Lung (tissue), 12 donors: Measurements from ENCODE around the gene RRP1. TPM values are rescaled to one million over a fixed set of nuclear protein-coding genes. Genes with fewer than 3 reads are reported as not detected.

Experiments
- ATAC-seq: fragments of 200-7000 bp; cut with Tn5 transposase; one replicate; pipeline ENCODE4 v1.9.1; 2020; ENCODE audit warnings: moderate number of reproducible peaks; ENCODE audit not compliant: insufficient read depth, low FRiP score
- DNase-seq, 3 donors: peaks; one replicate each; pipeline ENCODE4 v3.0.0-alpha.2; 2013 to 2017
- H3K27ac ChIP-seq, 2 donors: one replicate each; pipeline ENCODE4 v1.5.1; 2013; ENCODE audit warnings: mild to moderate bottlenecking in 2 of 2, moderate library complexity in 2 of 2, control low read depth in 1 of 2, inconsistent platforms in 1 of 2, low read depth in 1 of 2, low read length in 1 of 2
- H3K27me3 ChIP-seq, 3 donors: one replicate each; pipeline ENCODE4 v1.5.1; 2013; ENCODE audit warnings: low read length in 2 of 3; ENCODE audit not compliant: control insufficient read depth in 3 of 3, insufficient read depth in 3 of 3
- H3K36me3 ChIP-seq, 4 donors: one replicate each; pipeline ENCODE4 v1.5.1; 2013; ENCODE audit warnings: low read length in 4 of 4, mild to moderate bottlenecking in 1 of 4, moderate library complexity in 1 of 4; ENCODE audit not compliant: control insufficient read depth in 4 of 4, insufficient read depth in 4 of 4
- H3K4me1 ChIP-seq, 5 donors: one replicate each; pipeline ENCODE4 v1.5.1; 2013; ENCODE audit warnings: low read length in 5 of 5, mild to moderate bottlenecking in 2 of 5, moderate library complexity in 1 of 5; ENCODE audit not compliant: control insufficient read depth in 5 of 5, insufficient read depth in 5 of 5
- H3K4me3 ChIP-seq: one replicate; pipeline ENCODE4 v1.5.1; 2013; ENCODE audit warnings: mild to moderate bottlenecking, control low read depth, moderate library complexity
- H3K9ac ChIP-seq, 2 donors: one replicate each; pipeline ENCODE4 v1.5.1; 2013; ENCODE audit warnings: low read length in 2 of 2, control low read depth in 1 of 2; ENCODE audit not compliant: insufficient read depth in 1 of 2
- H3K9me3 ChIP-seq, 4 donors: one replicate each; pipeline ENCODE4 v1.5.1; 2013; ENCODE audit warnings: low read length in 3 of 4, mild to moderate bottlenecking in 1 of 4, moderate library complexity in 1 of 4; ENCODE audit not compliant: control insufficient read depth in 4 of 4, insufficient read depth in 3 of 4
- CTCF ChIP-seq: IDR thresholded peaks from 2 replicates; pipeline ENCODE4 v1.5.1; 2012; ENCODE audit warnings: mild to moderate bottlenecking; ENCODE audit errors: control extremely low read depth, extremely low read depth
- WGBS, 2 donors: extraction: QIAGEN DNeasy Blood & Tissue Kit; methylation state at CpG; one replicate each; pipeline ENCODE4 v1.1.7; 2013; 5-methylcytosine and 5-hydroxymethylcytosine counted together
- polyA plus RNA-seq, 2 donors: library from polyadenylated mRNA; stranded (reverse); fragments of 200-250 nt; gene quantifications; one replicate each; pipeline ENCODE4 v1.2.1, GENCODE V29; 2013
- total RNA-seq, 2 donors: library from RNA; depleted of rRNA in 1 of 2; stranded (reverse); fragments of >200 nt in 1 of 2; gene quantifications; one replicate each; pipeline ENCODE4 v1.2.1, GENCODE V29; 2014 to 2021
- donor health status: control.
- donor health status: control.
- donor health status: Bipolar disorder and iron deficiency.
- donor health status: healthy.
- donor health status: DM: yes; HTN: yes; CAD: no.

RRP1 gene
- total and polyA plus RNA-seq, 4 donors = 15.8 to 26.7 (median 19.5) TPM

- DNase-seq = no peak
- Histone ChIP-seq H3K27me3 (no peaks in the 10 kb centered on the region), H3K27ac (no peak overlapping the region), H3K36me3 (peaks cover 0 to 39% (median 7%) of the 10 kb centered on the region in 4 donors), H3K4me3 (no peak overlapping the region), H3K4me1 (peaks cover 0 to 4% (median 0%) of the 10 kb centered on the region in 5 donors), H3K9ac (no peak overlapping the region), H3K9me3 (no peaks in the 10 kb centered on the region)
- 88% methylated on average over 21 of the region's 21 CpGs for WGBS, 2 donors
- no peak for TF ChIP-seq CTCF
- no peak for ATAC-seq
Measured at GRCh38 chr21:43806017-43806710, 16.8 kb downstream of the RRP1 start.

- no peak overlapping the region for H3K4me3 ChIP-seq
- no peaks in the 10 kb centered on the region for H3K9me3 ChIP-seq
Measured at GRCh38 chr21:43808367-43808766, 19.0 kb downstream of the RRP1 start.

GRCh38 chr21:43808832-43809251 is 19.5 kb downstream of the RRP1 start:
- H3K4me1 ChIP-seq = peaks cover 0 to 14% (median 6%) of the 10 kb centered on the region in 5 donors
- DNase-seq (no peak), ATAC-seq (no peak)
- H3K9me3 ChIP-seq = no peaks in the 10 kb centered on the region
- H3K27ac ChIP-seq = no peak overlapping the region
- WGBS, 2 donors = 87 to 90% methylated on average over 22 of the region's 22 CpGs
- no peak overlapping the region for H3K4me3 ChIP-seq
- no peak overlapping the region for H3K9ac ChIP-seq
- peaks cover 0 to 13% (median 3%) of the 10 kb centered on the region in 4 donors for H3K36me3 ChIP-seq
- TF ChIP-seq CTCF = no peak
- H3K27me3 ChIP-seq = no peaks in the 10 kb centered on the region

More at GRCh38 chr21:43808367-43808766, 19.0 kb downstream of the RRP1 start:
- Histone ChIP-seq H3K27ac (no peak overlapping the region), H3K36me3 (peaks cover 0 to 17% (median 3%) of the 10 kb centered on the region in 4 donors), H3K9ac (no peak overlapping the region), H3K4me1 (peaks cover 0 to 14% (median 6%) of the 10 kb centered on the region in 5 donors), H3K27me3 (no peaks in the 10 kb centered on the region)
- ATAC-seq (no peak), DNase-seq (no peak)
- no peak for TF ChIP-seq CTCF
- WGBS, 2 donors = 87 to 89% methylated on average over 17 to 18 of the region's 18 CpGs
